ENCODE data around the gene PWWP2A. TPM values are rescaled to one million over a fixed set of nuclear protein-coding genes. Genes with fewer than 3 reads are reported as not detected.
A peak's percentile ranks its signal among the peaks of the same experiment; 100 is the strongest.

PWWP2A gene
- polyA plus RNA-seq, 1 donor = 26.4 TPM

DNA sequence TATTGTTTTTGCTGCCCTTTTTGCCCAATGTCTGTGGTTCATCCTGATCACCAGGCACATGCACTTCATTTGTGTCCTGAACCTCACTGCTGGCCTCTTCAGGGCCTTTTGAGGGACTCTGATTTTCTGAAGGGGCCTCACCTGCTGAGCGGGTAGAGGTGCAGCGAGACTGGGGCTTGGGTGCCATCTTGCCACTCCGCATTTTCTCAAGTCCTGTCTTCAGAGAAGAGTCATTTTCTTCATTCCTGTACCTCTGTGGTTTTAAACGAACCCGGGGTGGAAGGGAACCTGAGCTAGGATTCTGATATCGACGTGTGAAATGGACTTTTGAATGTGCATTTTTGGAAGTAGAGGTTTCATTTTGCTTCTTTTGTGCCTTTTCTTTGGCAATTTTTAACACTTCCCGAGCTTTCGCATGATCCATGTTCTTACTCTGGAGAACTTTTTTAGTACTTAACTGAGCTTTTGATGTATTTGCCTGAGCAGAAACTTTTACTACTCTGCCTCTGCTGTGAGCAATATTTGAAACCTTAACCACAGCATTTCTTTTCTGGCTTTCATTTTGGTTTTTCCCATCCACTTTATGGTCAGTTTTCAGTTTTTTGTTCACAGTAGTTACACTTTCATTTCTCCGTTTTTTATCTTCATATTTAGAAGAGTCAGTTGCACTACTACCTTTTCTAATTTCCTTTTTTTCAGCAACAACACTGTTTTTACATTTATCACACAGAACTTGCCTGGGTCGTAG is 26.1 kb downstream of the PWWP2A start:
- Histone ChIP-seq H3K36me3 (ENCODE audit: control insufficient read depth, insufficient read depth, low read length) (peaks cover 33% of the 10 kb centered on the region), H3K4me3 (ENCODE audit: low read length) (no peak overlapping the region), H3K4me1 (ENCODE audit: control insufficient read depth, insufficient read depth, low read length) (no peaks in the 10 kb centered on the region), H3K9me3 (ENCODE audit: control insufficient read depth, low read depth, low read length) (no peaks in the 10 kb centered on the region), H3K27ac (ENCODE audit: low read length) (no peak overlapping the region), H3K27me3 (ENCODE audit: control insufficient read depth, insufficient read depth, low read length) (no peaks in the 10 kb centered on the region)
- WGBS (ENCODE audit: insufficient coverage, low lambda C conversion rate) = 93% methylated on average over 8 of the region's 11 CpGs
- DNase-seq = no peak

DNA sequence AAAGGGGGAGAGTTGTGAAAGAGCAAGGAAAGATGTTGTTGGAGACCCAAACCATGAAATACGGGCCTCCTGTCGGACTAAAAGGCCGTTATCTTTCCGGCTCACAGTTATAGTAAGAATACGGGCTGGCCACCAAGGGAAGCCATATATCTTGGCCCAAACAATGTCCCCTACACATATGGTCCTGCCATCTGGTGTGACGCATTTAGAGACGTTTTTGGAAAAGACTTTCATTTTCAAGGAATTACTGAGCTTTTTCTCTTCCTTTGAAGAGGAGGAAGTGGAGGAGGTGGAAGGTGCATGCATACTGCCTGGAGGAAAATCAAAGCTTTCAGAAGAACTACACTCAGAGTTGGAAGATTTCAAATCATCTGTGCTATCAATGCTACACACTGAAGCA is 26.7 kb downstream of the PWWP2A start:
- H3K4me3 ChIP-seq (ENCODE audit: low read length) = no peak overlapping the region
- H3K4me1 ChIP-seq (ENCODE audit: control insufficient read depth, insufficient read depth, low read length) = no peaks in the 10 kb centered on the region
- peaks cover 33% of the 10 kb centered on the region for H3K36me3 ChIP-seq (ENCODE audit: control insufficient read depth, insufficient read depth, low read length)
- no peak for DNase-seq
- no peaks in the 10 kb centered on the region for H3K27me3 ChIP-seq (ENCODE audit: control insufficient read depth, insufficient read depth, low read length)
- no peak overlapping the region for H3K27ac ChIP-seq (ENCODE audit: low read length)
- WGBS (ENCODE audit: insufficient coverage, low lambda C conversion rate) = no CpG with 5 or more reads among the region's 7 CpGs
- no peaks in the 10 kb centered on the region for H3K9me3 ChIP-seq (ENCODE audit: control insufficient read depth, low read depth, low read length)

- Histone ChIP-seq H3K4me3 (ENCODE audit: low read length) (no peak overlapping the region), H3K27me3 (ENCODE audit: control insufficient read depth, insufficient read depth, low read length) (no peaks in the 10 kb centered on the region), H3K9me3 (ENCODE audit: control insufficient read depth, low read depth, low read length) (no peaks in the 10 kb centered on the region), H3K27ac (ENCODE audit: low read length) (no peak overlapping the region), H3K4me1 (ENCODE audit: control insufficient read depth, insufficient read depth, low read length) (no peaks in the 10 kb centered on the region), H3K36me3 (ENCODE audit: control insufficient read depth, insufficient read depth, low read length) (peaks cover 29% of the 10 kb centered on the region)
- DNase-seq = no peak
- WGBS (ENCODE audit: insufficient coverage, low lambda C conversion rate) = no CpG with 5 or more reads among the region's 1 CpG
These were observed 29.2 kb downstream of the PWWP2A start for GRCh38 chr5:160090059-160090458.

DNA sequence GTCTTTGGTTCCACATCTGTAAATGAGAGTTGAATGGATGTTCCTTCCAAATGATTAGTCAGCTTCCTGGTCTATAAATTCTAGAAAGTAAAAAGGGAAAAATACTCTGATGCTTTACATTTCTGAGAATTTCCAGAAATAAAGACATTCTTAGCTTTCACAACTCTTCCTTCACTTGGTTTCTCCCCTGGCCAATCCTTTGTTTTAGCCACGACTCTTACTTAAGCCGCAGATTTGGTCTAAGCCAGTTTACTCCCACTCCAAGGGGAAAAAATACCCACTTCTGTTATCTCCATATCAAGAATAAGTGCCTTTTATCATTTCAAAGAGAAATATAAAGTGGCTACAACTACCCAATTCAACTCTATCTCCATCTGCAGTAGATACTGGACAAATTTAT is 29.7 kb downstream of the PWWP2A start:
- H3K9me3 ChIP-seq (ENCODE audit: control insufficient read depth, low read depth, low read length) = no peaks in the 10 kb centered on the region
- H3K27ac ChIP-seq (ENCODE audit: low read length) = no peak overlapping the region
- no peak overlapping the region for H3K4me3 ChIP-seq (ENCODE audit: low read length)
- no peak for DNase-seq
- WGBS (ENCODE audit: insufficient coverage, low lambda C conversion rate) = no CpG with 5 or more reads among the region's 2 CpGs
- no peaks in the 10 kb centered on the region for H3K4me1 ChIP-seq (ENCODE audit: control insufficient read depth, insufficient read depth, low read length)
- no peaks in the 10 kb centered on the region for H3K27me3 ChIP-seq (ENCODE audit: control insufficient read depth, insufficient read depth, low read length)
- H3K36me3 ChIP-seq (ENCODE audit: control insufficient read depth, insufficient read depth, low read length) = peaks cover 29% of the 10 kb centered on the region

DNA sequence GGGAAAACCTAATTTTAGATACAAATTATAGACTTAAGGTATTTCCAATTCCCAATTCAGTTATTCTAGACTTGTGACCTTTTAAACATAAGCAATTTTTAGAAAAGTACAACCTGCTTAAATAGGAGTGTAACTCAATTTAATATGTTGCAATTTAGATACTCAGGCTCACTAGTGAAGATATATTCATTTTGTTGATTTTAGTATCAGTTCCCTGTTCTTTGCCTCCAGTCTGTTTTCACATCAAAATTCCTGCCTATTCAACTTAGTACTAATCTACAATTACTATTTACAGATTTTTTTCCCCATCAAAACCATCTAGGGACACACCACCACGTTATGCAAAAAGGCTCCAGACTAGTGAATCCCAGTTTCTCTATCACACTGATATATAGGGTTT is 30.4 kb downstream of the PWWP2A start:
- no peak overlapping the region for H3K27ac ChIP-seq (ENCODE audit: low read length)
- H3K9me3 ChIP-seq (ENCODE audit: control insufficient read depth, low read depth, low read length) = no peaks in the 10 kb centered on the region
- H3K27me3 ChIP-seq (ENCODE audit: control insufficient read depth, insufficient read depth, low read length) = no peaks in the 10 kb centered on the region
- peaks cover 28% of the 10 kb centered on the region for H3K36me3 ChIP-seq (ENCODE audit: control insufficient read depth, insufficient read depth, low read length)
- no peak for DNase-seq
- no CpG with 5 or more reads among the region's 1 CpG for WGBS (ENCODE audit: insufficient coverage, low lambda C conversion rate)
- no peak overlapping the region for H3K4me3 ChIP-seq (ENCODE audit: low read length)
- H3K4me1 ChIP-seq (ENCODE audit: control insufficient read depth, insufficient read depth, low read length) = no peaks in the 10 kb centered on the region

GRCh38 chr5:160087199-160087598 is 32.1 kb downstream of the PWWP2A start:
- no CpG with 5 or more reads among the region's 1 CpG for WGBS (ENCODE audit: insufficient coverage, low lambda C conversion rate)
- no peak overlapping the region for H3K27ac ChIP-seq (ENCODE audit: low read length)
- H3K27me3 ChIP-seq (ENCODE audit: control insufficient read depth, insufficient read depth, low read length) = no peaks in the 10 kb centered on the region
- H3K4me3 ChIP-seq (ENCODE audit: low read length) = no peak overlapping the region
- no peaks in the 10 kb centered on the region for H3K9me3 ChIP-seq (ENCODE audit: control insufficient read depth, low read depth, low read length)
- H3K36me3 ChIP-seq (ENCODE audit: control insufficient read depth, insufficient read depth, low read length) = peaks cover 12% of the 10 kb centered on the region
- no peaks in the 10 kb centered on the region for H3K4me1 ChIP-seq (ENCODE audit: control insufficient read depth, insufficient read depth, low read length)
- no peak for DNase-seq

- peaks cover 2% of the 10 kb centered on the region for H3K36me3 ChIP-seq (ENCODE audit: control insufficient read depth, insufficient read depth, low read length)
- H3K27ac ChIP-seq (ENCODE audit: low read length) = no peak overlapping the region
- DNase-seq = peak in 1 of 2 donors; percentile 70
- H3K4me3 ChIP-seq (ENCODE audit: low read length) = no peak overlapping the region
- no CpG with 5 or more reads among the region's 1 CpG for WGBS (ENCODE audit: insufficient coverage, low lambda C conversion rate)
- H3K27me3 ChIP-seq (ENCODE audit: control insufficient read depth, insufficient read depth, low read length) = no peaks in the 10 kb centered on the region
- H3K9me3 ChIP-seq (ENCODE audit: control insufficient read depth, low read depth, low read length) = no peaks in the 10 kb centered on the region
- H3K4me1 ChIP-seq (ENCODE audit: control insufficient read depth, insufficient read depth, low read length) = no peaks in the 10 kb centered on the region
These were observed 35.1 kb downstream of the PWWP2A start for GRCh38 chr5:160084144-160084543.

- Histone ChIP-seq H3K27me3 (ENCODE audit: control insufficient read depth, insufficient read depth, low read length) (no peaks in the 10 kb centered on the region), H3K36me3 (ENCODE audit: control insufficient read depth, insufficient read depth, low read length) (peaks cover 4% of the 10 kb centered on the region), H3K27ac (ENCODE audit: low read length) (no peak overlapping the region), H3K4me3 (ENCODE audit: low read length) (no peak overlapping the region), H3K9me3 (ENCODE audit: control insufficient read depth, low read depth, low read length) (no peaks in the 10 kb centered on the region), H3K4me1 (ENCODE audit: control insufficient read depth, insufficient read depth, low read length) (no peaks in the 10 kb centered on the region)
- no peak for DNase-seq
- WGBS (ENCODE audit: insufficient coverage, low lambda C conversion rate) = 67% methylated on average over 1 of the region's 3 CpGs
These were observed 35.7 kb downstream of the PWWP2A start for GRCh38 chr5:160083501-160083900.

DNA sequence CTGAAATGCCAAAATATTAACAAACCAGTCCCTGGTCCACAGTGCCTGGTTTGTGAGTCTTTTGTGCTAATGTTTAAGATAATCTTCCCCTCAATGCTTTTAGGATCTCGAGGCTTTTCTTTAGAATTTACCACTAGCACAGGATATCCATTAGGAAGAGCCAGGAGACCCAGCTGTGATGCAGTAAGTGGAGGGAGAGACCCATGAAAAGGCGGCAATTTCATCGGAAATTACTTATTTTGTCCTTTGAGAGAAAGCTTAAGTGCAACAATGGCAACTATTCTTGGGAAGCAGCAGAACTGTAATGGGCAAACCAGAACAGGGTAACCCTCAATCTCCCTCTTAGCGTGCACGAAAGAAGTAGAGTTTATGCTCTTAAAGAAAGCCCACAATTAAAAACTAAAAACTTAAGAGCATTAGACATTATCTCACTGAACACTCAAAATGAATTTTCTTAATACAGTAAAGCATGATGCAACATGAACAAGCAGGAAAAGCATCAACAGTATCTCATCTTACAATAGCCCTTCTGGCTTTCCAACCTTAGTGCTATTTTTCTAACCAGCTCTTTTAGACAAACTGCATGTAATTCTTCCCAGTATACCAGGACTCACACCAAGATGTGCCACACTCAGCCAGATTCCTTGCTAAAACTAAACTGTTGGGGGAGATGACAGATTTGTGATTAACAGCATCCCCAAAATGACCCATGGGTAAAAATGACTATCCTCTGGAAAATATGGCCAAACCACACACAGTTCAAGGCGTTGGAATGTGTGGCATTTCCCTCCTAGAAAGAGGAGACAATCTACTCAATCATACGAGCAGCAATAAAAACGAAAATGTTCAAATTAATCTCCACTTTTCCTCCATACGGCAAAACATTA is 36.4 kb downstream of the PWWP2A start:
- Histone ChIP-seq H3K27me3 (ENCODE audit: control insufficient read depth, insufficient read depth, low read length) (no peaks in the 10 kb centered on the region), H3K4me1 (ENCODE audit: control insufficient read depth, insufficient read depth, low read length) (no peaks in the 10 kb centered on the region), H3K9me3 (ENCODE audit: control insufficient read depth, low read depth, low read length) (no peaks in the 10 kb centered on the region), H3K36me3 (ENCODE audit: control insufficient read depth, insufficient read depth, low read length) (peaks cover 5% of the 10 kb centered on the region), H3K27ac (ENCODE audit: low read length) (no peak overlapping the region), H3K4me3 (ENCODE audit: low read length) (no peak overlapping the region)
- no peak for DNase-seq
- WGBS (ENCODE audit: insufficient coverage, low lambda C conversion rate) = 91% methylated on average over 4 of the region's 9 CpGs

DNA sequence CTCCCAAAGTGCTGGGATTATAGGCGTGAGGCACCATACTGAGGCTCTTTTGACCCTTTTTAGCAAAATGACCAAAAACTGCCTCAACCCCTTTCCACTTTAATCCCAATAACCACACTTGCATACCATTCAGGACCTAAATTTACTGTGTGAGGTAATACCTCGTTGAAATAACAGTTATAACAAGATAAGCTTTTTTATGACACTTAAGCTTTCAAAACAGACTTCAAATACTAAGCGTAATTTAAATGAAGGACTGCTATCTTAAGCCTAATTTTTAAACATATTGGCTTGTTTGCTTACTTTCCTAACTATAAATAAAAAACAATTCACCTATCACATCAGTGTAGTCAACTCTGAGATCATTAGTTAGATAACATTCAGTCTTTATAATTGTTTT is 37.8 kb downstream of the PWWP2A start:
- H3K4me1 ChIP-seq (ENCODE audit: control insufficient read depth, insufficient read depth, low read length) = no peaks in the 10 kb centered on the region

More for the DNA sequence above, 37.8 kb downstream of the PWWP2A start:
- no peak for DNase-seq
- Histone ChIP-seq H3K27me3 (ENCODE audit: control insufficient read depth, insufficient read depth, low read length) (no peaks in the 10 kb centered on the region), H3K9me3 (ENCODE audit: control insufficient read depth, low read depth, low read length) (no peaks in the 10 kb centered on the region), H3K4me3 (ENCODE audit: low read length) (no peak overlapping the region), H3K36me3 (ENCODE audit: control insufficient read depth, insufficient read depth, low read length) (peaks cover 11% of the 10 kb centered on the region), H3K27ac (ENCODE audit: low read length) (no peak overlapping the region)
- WGBS (ENCODE audit: insufficient coverage, low lambda C conversion rate) = 24% methylated on average over 2 of the region's 3 CpGs

Data from large intestine (tissue), 3 donors.